AG10803 (cell line): ENCODE results near the gene RPSA.

Experiments used
- DNase-seq: peaks from one replicate; pipeline ENCODE4 v3.0.0; 2010; ENCODE audit warnings: low read depth
- H3K4me3 ChIP-seq: 2 replicates; pipeline ENCODE4 v1.5.1; 2011; ENCODE audit warnings: mild to moderate bottlenecking, low read length, control low read depth
- TF ChIP-seq, protein P1 (sequence below): conservative IDR thresholded peaks from 2 replicates; pipeline ENCODE4 v1.5.1; 2011; ENCODE audit warnings: mild to moderate bottlenecking, low read length, control low read depth, inconsistent platforms

Gene RPSA

DNA sequence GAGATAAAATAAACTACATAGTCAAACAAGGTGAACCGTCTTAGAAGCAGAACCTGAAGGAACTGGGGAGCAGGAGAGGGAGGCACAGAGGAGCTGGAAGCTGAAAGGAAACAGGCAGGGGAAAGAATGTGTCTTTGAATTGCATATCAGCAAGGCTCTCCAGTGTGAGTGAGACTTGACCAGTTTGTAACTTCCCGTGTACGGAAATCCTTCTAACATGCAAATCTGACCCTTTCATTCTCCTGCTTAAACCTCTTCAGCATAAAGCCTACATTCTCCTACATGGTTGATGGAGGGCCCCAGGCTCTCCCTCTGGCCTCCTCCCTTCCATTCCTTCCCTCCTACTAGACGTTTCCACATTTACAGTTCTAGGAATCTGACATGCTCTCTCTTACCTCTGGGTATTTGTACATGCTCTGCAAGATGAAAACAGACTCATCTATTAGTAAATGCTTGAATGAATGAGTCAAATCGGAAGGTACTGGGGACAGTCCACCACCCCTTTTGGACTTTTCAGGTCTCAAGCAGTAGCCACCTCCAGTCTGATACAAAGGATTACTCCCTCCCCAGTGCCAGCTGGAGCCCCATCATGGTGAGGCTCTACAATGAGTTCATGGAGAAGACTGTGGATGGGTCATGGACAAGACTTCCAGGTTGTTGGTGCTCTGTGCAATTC is 29.4 kb upstream of the RPSA start:
- H3K4me3 ChIP-seq: no peak overlapping the region
- TF ChIP-seq, protein P1, sequence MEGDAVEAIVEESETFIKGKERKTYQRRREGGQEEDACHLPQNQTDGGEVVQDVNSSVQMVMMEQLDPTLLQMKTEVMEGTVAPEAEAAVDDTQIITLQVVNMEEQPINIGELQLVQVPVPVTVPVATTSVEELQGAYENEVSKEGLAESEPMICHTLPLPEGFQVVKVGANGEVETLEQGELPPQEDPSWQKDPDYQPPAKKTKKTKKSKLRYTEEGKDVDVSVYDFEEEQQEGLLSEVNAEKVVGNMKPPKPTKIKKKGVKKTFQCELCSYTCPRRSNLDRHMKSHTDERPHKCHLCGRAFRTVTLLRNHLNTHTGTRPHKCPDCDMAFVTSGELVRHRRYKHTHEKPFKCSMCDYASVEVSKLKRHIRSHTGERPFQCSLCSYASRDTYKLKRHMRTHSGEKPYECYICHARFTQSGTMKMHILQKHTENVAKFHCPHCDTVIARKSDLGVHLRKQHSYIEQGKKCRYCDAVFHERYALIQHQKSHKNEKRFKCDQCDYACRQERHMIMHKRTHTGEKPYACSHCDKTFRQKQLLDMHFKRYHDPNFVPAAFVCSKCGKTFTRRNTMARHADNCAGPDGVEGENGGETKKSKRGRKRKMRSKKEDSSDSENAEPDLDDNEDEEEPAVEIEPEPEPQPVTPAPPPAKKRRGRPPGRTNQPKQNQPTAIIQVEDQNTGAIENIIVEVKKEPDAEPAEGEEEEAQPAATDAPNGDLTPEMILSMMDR: no peak
- DNase-seq: no peak

DNA sequence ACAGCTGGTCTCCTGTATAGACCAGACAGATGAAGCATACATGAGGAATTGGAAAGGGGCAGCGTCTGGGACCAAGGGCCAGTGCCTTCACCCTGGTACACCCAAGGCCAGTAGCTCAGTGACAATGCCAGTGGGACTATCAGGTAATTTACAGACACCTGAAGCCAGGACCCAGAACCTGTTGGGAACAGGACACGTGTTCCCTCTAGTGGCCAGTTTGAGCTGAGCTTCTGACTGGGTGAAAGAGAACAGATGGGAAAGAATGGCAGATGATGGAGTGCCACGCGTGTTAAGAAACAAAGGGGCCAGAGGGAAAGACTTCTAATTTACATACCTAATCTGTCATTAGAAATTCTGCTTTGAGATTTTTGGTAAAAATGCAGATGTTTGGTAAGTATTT is 28.4 kb upstream of the RPSA start:
- no peak overlapping the region for H3K4me3 ChIP-seq
- TF ChIP-seq, protein P1: peak; percentile 60
- peak; percentile 9 for DNase-seq

DNA sequence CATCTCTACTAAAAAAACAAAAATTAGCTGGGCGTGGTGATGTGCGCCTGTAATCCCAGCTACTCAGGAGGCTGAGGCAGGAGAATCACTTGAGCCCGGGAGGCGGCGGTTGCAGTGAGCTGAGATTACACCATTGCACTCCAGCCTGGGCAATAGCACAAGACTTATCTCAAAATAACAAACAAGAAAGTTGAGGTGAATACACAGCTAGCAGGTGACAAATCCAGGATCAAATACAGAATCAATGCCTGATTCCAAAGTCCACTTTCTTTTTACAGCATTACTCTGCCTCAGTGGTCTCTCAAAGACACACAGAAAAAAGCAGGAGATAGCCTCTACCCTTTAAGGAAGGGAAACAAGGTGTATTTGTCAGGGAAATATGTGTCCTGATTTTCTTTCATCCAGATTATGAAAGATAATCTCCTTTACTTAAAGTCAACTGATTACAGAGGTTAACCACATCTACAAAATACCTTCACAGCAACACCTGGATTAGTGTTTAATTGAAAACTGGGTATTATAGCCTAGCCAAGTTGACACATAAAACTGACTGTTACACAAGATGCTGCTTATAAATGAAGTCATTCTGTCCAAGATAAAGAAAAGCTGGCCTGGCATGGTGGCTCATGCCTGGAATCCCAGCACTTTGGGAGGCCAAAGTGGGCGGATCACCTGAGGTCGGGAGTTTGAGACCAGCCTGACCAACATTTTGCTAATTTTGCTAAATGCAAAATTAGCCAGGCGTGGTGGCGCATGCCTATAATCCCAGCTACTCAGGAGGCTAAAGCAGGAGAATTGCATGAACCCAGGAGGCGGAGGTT is 27.4 kb upstream of the RPSA start:
- TF ChIP-seq, protein P1: no peak
- no peak overlapping the region for H3K4me3 ChIP-seq
- DNase-seq: no peak

DNA sequence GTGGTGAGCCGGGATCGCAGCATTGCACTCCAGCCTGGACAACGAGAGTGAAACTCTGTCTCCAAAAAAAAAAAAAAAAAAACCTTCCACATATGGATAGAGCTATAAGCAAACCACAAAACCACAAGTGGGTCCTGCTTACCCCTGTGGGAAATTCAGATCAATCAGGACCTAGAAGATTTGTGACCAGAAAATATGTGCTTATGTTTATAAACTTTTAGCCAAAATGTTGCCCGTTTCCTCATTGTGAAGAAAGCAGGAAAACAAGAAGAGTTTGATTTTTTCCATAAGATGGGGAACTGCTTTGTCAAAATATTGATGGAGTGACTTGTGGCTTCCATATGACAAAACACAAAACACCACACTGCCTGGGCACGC is 26.8 kb upstream of the RPSA start:
- no peak overlapping the region for H3K4me3 ChIP-seq
- DNase-seq: peak; percentile 8
- TF ChIP-seq, protein P1: no peak

DNA sequence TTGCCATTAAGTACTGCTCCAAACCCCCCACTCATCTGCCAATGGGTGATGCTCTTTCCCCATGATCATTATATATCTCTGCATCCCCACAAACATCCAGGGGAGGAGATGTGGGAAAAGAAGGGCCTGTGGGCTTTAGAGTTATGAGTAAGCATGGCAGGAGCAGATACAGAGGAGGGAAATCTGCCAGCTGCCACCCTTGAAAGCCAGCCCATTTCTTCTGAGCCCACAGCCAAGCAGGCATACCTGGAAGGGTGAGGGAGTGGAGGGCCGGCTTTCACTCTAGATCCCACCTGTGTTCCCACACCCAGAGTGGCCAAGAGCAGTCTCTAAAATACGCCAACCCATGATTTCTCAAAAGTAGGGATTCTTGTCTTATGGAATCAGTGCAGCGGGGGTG is 25.1 kb upstream of the RPSA start:
- no peak overlapping the region for H3K4me3 ChIP-seq
- TF ChIP-seq, protein P1: no peak
- no peak for DNase-seq

DNA sequence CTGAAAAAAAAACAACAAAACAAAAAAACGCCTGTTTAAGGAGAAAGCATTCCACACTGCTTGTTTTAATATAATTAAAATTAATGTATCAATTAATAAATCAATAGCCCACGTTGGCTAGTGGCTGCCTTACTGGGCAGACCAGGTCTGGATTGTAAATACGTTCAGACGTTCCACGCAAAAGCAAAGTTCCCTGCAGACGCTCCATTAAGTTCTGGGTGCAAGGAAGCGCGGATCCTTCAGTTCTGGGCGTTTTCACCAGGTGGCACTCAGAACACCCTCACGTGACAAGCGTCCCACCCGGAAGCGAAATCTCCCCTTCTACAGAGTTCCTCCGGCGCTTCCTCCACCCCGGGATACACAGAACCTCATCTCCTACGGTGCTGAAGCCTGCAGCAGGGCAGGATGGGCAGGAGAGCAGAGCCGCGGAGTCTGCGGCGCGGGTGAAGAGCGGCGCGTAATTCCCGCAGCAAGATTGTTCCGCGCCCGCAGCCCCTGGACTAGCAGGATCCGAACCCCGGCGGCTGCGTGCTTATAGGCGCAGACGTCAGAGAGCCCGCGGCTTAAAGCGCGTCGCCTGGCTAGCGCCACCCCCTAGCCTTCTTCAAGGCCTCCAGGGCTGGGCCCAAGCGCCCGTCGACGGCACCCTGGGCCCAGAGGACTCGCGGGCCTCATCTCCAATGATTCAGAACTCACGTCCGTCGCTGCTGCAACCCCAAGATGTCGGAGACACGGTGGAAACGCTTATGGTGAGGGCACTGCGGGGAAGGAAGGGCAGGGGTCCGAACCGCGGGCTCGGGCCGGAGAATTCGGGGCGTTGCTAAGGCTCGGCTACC is 23.3 kb upstream of the RPSA start, which contains the start of gene SLC25A38:
Gene SLC25A38, plus strand, starts transcription at position 326 of the 836 bp plus-strand sequence. Its CDS starts 355 bp downstream, at position 681.
- peak; percentile 85 for DNase-seq
- H3K4me3 ChIP-seq: peak within 1 kb of the TSS; percentile 87

More for the DNA sequence above, 23.3 kb upstream of the RPSA start, which contains the start of gene SLC25A38:
- TF ChIP-seq, protein P1: peak; percentile 47
